Trophoblast cell (in vitro differentiated cells and primary cell): ENCODE results near the gene SEMA3F.

Experiments
- DNase-seq, 2 donors: peaks; one replicate each; pipeline ENCODE4 v3.0.0-alpha.2; 2016
- H2AFZ ChIP-seq: 2 replicates; pipeline ENCODE4 v1.6.1; 2013; ENCODE audit warnings: low read length, moderate library complexity, mild to moderate bottlenecking; ENCODE audit not compliant: insufficient read depth, poor library complexity
- H2AK5ac ChIP-seq: 2 replicates; pipeline ENCODE4 v1.6.1; 2013; ENCODE audit warnings: mild to moderate bottlenecking, low read length
- H2BK120ac ChIP-seq: 2 replicates; pipeline ENCODE4 v1.6.1; 2013; ENCODE audit warnings: low read length, mild to moderate bottlenecking, moderate library complexity; ENCODE audit not compliant: insufficient read depth, poor library complexity
- H2BK12ac ChIP-seq: 2 replicates; pipeline ENCODE4 v1.6.1; 2013; ENCODE audit warnings: mild to moderate bottlenecking, low read length, moderate library complexity
- H2BK5ac ChIP-seq: 2 replicates; pipeline ENCODE4 v1.6.1; 2013; ENCODE audit warnings: low read length, low read depth, moderate library complexity, mild to moderate bottlenecking; ENCODE audit not compliant: poor library complexity
- H3K14ac ChIP-seq: 2 replicates; pipeline ENCODE4 v1.6.1; 2013; ENCODE audit warnings: mild to moderate bottlenecking, low read length
- H3K18ac ChIP-seq: 2 replicates; pipeline ENCODE4 v1.6.1; 2013; ENCODE audit warnings: mild to moderate bottlenecking, low read length
- H3K23ac ChIP-seq: 2 replicates; pipeline ENCODE4 v1.6.1; 2013; ENCODE audit warnings: low read length
- H3K27ac ChIP-seq: 2 replicates; pipeline ENCODE4 v1.5.1; 2013; ENCODE audit warnings: low read depth, mild to moderate bottlenecking, inconsistent platforms, low read length, moderate library complexity
- H3K27me3 ChIP-seq: 2 replicates; pipeline ENCODE4 v1.6.1; 2013; ENCODE audit warnings: inconsistent platforms, mild to moderate bottlenecking, low read length, moderate library complexity; ENCODE audit not compliant: insufficient read depth
- H3K36me3 ChIP-seq, 2 experiments: 1 replicate in 1 of 2; 2 replicates in 1 of 2; pipeline ENCODE4 v1.6.1; 2013; ENCODE audit warnings: low read length in 2 of 2, mild to moderate bottlenecking in 2 of 2, moderate library complexity in 1 of 2; ENCODE audit not compliant: insufficient read depth in 2 of 2, control insufficient read depth in 1 of 2
- H3K4ac ChIP-seq: 2 replicates; pipeline ENCODE4 v1.6.1; 2013; ENCODE audit warnings: low read depth, mild to moderate bottlenecking, low read length, moderate library complexity
- H3K4me1 ChIP-seq, 2 experiments: 1 replicate in 1 of 2; 2 replicates in 1 of 2; pipeline ENCODE4 v1.6.1; 2013; ENCODE audit warnings: low read length in 2 of 2, mild to moderate bottlenecking in 2 of 2, moderate library complexity in 1 of 2; ENCODE audit not compliant: insufficient read depth in 2 of 2, control insufficient read depth in 1 of 2
- H3K4me2 ChIP-seq: 2 replicates; pipeline ENCODE4 v1.6.1; 2013; ENCODE audit warnings: inconsistent platforms, mild to moderate bottlenecking, low read length, moderate library complexity
- H3K4me3 ChIP-seq: 2 replicates; pipeline ENCODE4 v1.5.1; 2013; ENCODE audit warnings: mild to moderate bottlenecking, low read depth, low read length, inconsistent platforms
- H3K79me1 ChIP-seq: one replicate; pipeline ENCODE4 v1.6.1; 2013; ENCODE audit warnings: low read length
- H3K79me2 ChIP-seq: 2 replicates; pipeline ENCODE4 v1.6.1; 2013; ENCODE audit warnings: low read length, mild to moderate bottlenecking; ENCODE audit not compliant: control insufficient read depth, insufficient read depth, poor library complexity
- H3K9ac ChIP-seq: 2 replicates; pipeline ENCODE4 v1.6.1; 2013; ENCODE audit warnings: mild to moderate bottlenecking, low read length
- H3K9me3 ChIP-seq: 2 replicates; pipeline ENCODE4 v1.6.1; 2013; ENCODE audit warnings: low read depth, mild to moderate bottlenecking, control low read depth, inconsistent platforms, low read length; ENCODE audit not compliant: insufficient read depth
- H4K12ac ChIP-seq: 2 replicates; pipeline ENCODE4 v1.6.1; 2013; ENCODE audit warnings: low read depth, mild to moderate bottlenecking, low read length, moderate library complexity
- H4K8ac ChIP-seq: 2 replicates; pipeline ENCODE4 v1.6.1; 2013; ENCODE audit warnings: low read depth, mild to moderate bottlenecking, low read length, moderate library complexity
- H4K91ac ChIP-seq: one replicate; pipeline ENCODE4 v1.6.1; 2013; ENCODE audit warnings: low read depth, mild to moderate bottlenecking, low read length, moderate library complexity
- WGBS: extraction: QIAGEN DNeasy Blood & Tissue Kit; methylation state at CpG from one replicate; pipeline ENCODE4 v1.1.7; 2013; ENCODE audit warnings: missing lambda C conversion rate; ENCODE audit not compliant: insufficient read length, insufficient coverage; ENCODE audit errors: extremely low coverage; 5-methylcytosine and 5-hydroxymethylcytosine counted together

The SEMA3F gene

GRCh38 chr3:50221051-50221410 lies 65.9 kb downstream of the SEMA3F start:
- Histone ChIP-seq H2BK120ac (no peak overlapping the region), H4K12ac (no peak overlapping the region), H2BK12ac (no peak overlapping the region), H3K4me1 (peaks cover under 1% of the 10 kb centered on the region in 2 experiments), H3K79me1 (no peaks in the 10 kb centered on the region), H3K14ac (no peak overlapping the region), H4K91ac (no peak overlapping the region), H3K27me3 (no peaks in the 10 kb centered on the region), H4K8ac (no peak overlapping the region), H2AFZ (no peak overlapping the region), H2AK5ac (no peak overlapping the region), H3K9me3 (peaks cover 3% of the 10 kb centered on the region), H3K4ac (no peak overlapping the region), H3K27ac (no peak overlapping the region), H2BK5ac (no peak overlapping the region), H3K79me2 (no peaks in the 10 kb centered on the region), H3K4me3 (no peak overlapping the region), H3K23ac (no peak overlapping the region), H3K36me3 (peaks cover 0 to 4% of the 10 kb centered on the region in 2 experiments), H3K4me2 (no peak overlapping the region), H3K9ac (no peak overlapping the region), H3K18ac (no peak overlapping the region)
- WGBS, result no CpG with 5 or more reads among the region's 4 CpGs
- DNase-seq, result no peak

- H3K27me3 ChIP-seq, result no peaks in the 10 kb centered on the region
- no peak overlapping the region for H3K23ac ChIP-seq
- H3K27ac ChIP-seq, result no peak overlapping the region
- no peak overlapping the region for H3K4me2 ChIP-seq
- H3K9ac ChIP-seq, result no peak overlapping the region
- no peak overlapping the region for H3K18ac ChIP-seq
- WGBS, result no CpG with 5 or more reads among the region's 12 CpGs
- H4K91ac ChIP-seq, result no peak overlapping the region
- H3K9me3 ChIP-seq, result peaks cover 3% of the 10 kb centered on the region
- no peaks in the 10 kb centered on the region for H3K79me1 ChIP-seq
- H2AK5ac ChIP-seq, result no peak overlapping the region
- H2BK5ac ChIP-seq, result no peak overlapping the region
- H3K4me3 ChIP-seq, result no peak overlapping the region
- H3K14ac ChIP-seq, result no peak overlapping the region
- H3K4me1 ChIP-seq, result peaks cover 2% of the 10 kb centered on the region in 2 experiments
- no peak overlapping the region for H2BK120ac ChIP-seq
- DNase-seq, result no peak
- H4K12ac ChIP-seq, result no peak overlapping the region
- no peak overlapping the region for H4K8ac ChIP-seq
- H2AFZ ChIP-seq, result no peak overlapping the region
- no peak overlapping the region for H3K4ac ChIP-seq
- H3K36me3 ChIP-seq, result peaks cover 0 to 4% of the 10 kb centered on the region in 2 experiments
- H3K79me2 ChIP-seq, result no peaks in the 10 kb centered on the region
- H2BK12ac ChIP-seq, result no peak overlapping the region
Observed at GRCh38 chr3:50221411-50222168, 66.5 kb downstream of the SEMA3F start.

DNA sequence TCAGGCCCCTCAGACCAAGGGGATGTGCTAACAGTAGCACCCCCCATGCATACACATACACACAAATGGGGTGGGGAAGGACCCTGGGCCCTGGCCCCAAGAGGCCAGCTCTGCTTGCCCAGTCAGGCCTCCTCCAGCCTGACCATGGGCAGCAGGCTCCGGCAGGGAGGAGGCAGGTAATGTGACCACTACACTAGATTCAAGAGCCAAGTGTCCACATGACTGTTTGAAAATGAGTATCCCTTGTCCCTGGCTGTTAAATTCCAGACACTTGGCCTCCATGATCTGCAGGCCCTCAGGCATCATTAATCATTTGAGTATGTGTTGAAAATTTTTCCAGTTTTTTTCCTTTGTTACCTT lies 67.0 kb downstream of the SEMA3F start:
- Histone ChIP-seq H2AFZ (no peak overlapping the region), H3K18ac (no peak overlapping the region), H3K9ac (no peak overlapping the region), H3K9me3 (peaks cover 3% of the 10 kb centered on the region), H4K91ac (no peak overlapping the region), H3K4me2 (no peak overlapping the region), H3K27me3 (no peaks in the 10 kb centered on the region), H2BK12ac (no peak overlapping the region), H3K36me3 (peaks cover 0 to 4% of the 10 kb centered on the region in 2 experiments), H3K79me1 (no peaks in the 10 kb centered on the region), H4K12ac (no peak overlapping the region), H2BK120ac (no peak overlapping the region), H3K4ac (no peak overlapping the region), H3K4me3 (no peak overlapping the region), H4K8ac (no peak overlapping the region), H3K23ac (no peak overlapping the region), H3K14ac (no peak overlapping the region), H3K79me2 (no peaks in the 10 kb centered on the region), H3K4me1 (peaks cover 5 to 7% of the 10 kb centered on the region in 2 experiments), H3K27ac (no peak overlapping the region), H2BK5ac (no peak overlapping the region), H2AK5ac (no peak overlapping the region)
- peak in 1 of 2 donors; percentile 44 for DNase-seq
- no CpG with 5 or more reads among the region's 1 CpG for WGBS

- Histone ChIP-seq H3K27me3 (no peaks in the 10 kb centered on the region), H4K8ac (no peak overlapping the region), H3K23ac (no peak overlapping the region), H2BK120ac (no peak overlapping the region), H2BK5ac (no peak overlapping the region), H4K12ac (no peak overlapping the region), H3K4ac (no peak overlapping the region), H3K79me1 (peaks cover 4% of the 10 kb centered on the region), H3K4me3 (no peak overlapping the region), H3K9ac (no peak overlapping the region), H3K14ac (no peak overlapping the region), H4K91ac (no peak overlapping the region), H3K36me3 (no peaks in the 10 kb centered on the region), H3K18ac (no peak overlapping the region), H3K4me2 (no peak overlapping the region), H3K4me1 (peaks cover 10 to 14% of the 10 kb centered on the region in 2 experiments), H3K9me3 (no peaks in the 10 kb centered on the region), H3K27ac (no peak overlapping the region), H3K79me2 (peaks cover 2% of the 10 kb centered on the region), H2AFZ (no peak overlapping the region), H2AK5ac (no peak overlapping the region), H2BK12ac (no peak overlapping the region)
- no CpG with 5 or more reads among the region's 5 CpGs for WGBS
- no peak for DNase-seq
Observed at GRCh38 chr3:50224639-50225038, 69.5 kb downstream of the SEMA3F start.
